ENCODE results near the gene TMEM175. TPM values are rescaled to one million over a fixed set of nuclear protein-coding genes. Genes with fewer than 3 reads are reported as not detected.

TMEM175 gene
- total and polyA plus RNA-seq, 2 donors (not counting 1 experiment from before 2014, with no cell fraction given): 44.4 to 432 TPM

DNA sequence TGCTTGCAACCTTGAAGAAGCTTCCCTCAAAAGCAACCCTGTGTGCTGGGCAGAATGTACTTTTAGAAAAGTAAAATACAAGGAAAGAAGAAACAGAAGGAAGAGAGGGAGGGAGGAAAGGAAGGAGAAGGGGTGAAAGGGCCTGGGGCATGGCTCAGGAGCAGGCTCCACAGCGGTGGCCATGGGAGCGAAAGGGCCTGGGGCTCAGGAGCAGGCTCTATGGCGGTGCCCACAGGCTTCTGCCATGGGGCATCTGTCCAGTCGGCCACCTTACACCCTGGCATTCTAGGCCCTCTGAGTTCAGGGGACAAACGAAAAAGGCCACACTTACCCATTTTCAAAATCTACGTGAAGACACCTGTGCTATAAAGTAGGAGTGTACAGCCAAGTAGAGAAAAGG, 31.5 kb upstream of the TMEM175 start:
- Histone ChIP-seq H3K4me3 (ENCODE audit: control extremely low read depth in 1 of 5, extremely low read depth in 1 of 5, insufficient read depth in 1 of 5, low read depth in 2 of 5, low read length in 4 of 5) (no peak overlapping the region), H3K27me3 (replicated peaks in 1 of 4; ENCODE audit: control extremely low read depth in 1 of 4, control insufficient read depth in 3 of 4, insufficient read depth in 4 of 4, low read length in 3 of 4) (no peaks in the 10 kb centered on the region), H3K79me2 (ENCODE audit: control insufficient read depth, insufficient read depth, low read length) (peaks cover 71% of the 10 kb centered on the region), H3K27ac (ENCODE audit: low read length in 2 of 2) (no peak overlapping the region), H4K20me1 (ENCODE audit: control insufficient read depth, insufficient read depth, low read length, poor library complexity, severe bottlenecking) (peaks cover 94% of the 10 kb centered on the region), H3K9ac (ENCODE audit: low read length) (no peak overlapping the region), H3K4me2 (replicated peaks; ENCODE audit: low read depth, low read length, poor library complexity, severe bottlenecking) (no peak overlapping the region), H2AFZ (ENCODE audit: insufficient read depth, low read depth, low read length, poor library complexity, severe bottlenecking) (no peak overlapping the region), H3K9me3 (ENCODE audit: control extremely low read depth in 1 of 3, control insufficient read depth in 2 of 3, insufficient read depth in 1 of 3, low read length in 2 of 3) (peaks cover 0 to 6% (median 0%) of the 10 kb centered on the region in 3 donors), H3K4me1 (ENCODE audit: control insufficient read depth in 2 of 2, insufficient read depth in 2 of 2, low read length in 2 of 2) (no peaks in the 10 kb centered on the region), H3K36me3 (replicated peaks in 1 of 2; ENCODE audit: control extremely low read depth in 1 of 2, control insufficient read depth in 1 of 2, extremely low read depth in 1 of 2, insufficient read depth in 2 of 2, low read length in 1 of 2) (peaks cover 0 to 21% of the 10 kb centered on the region in 2 experiments)
- no peaks in the 10 kb centered on the region for H3K4me1 Mint-ChIP-seq
- ChIA-PET POLR2A (interaction anchor here (0.7 kb wide), 1 partner anchor 22 kb away, joined by 3 read pairs; no protein-coding TSS in a partner anchor), CTCF (interaction anchor here (1.4 kb wide), 1 partner anchor 86 kb away, joined by 7 read pairs; the partner anchor contains the start of gene IDUA)
- DNase-seq: no peak
- 95% methylated on average over 3 of the region's 6 CpGs for WGBS (ENCODE audit: insufficient coverage)
- no peaks in the 10 kb centered on the region for H3K9me3 Mint-ChIP-seq (ENCODE audit: insufficient read depth)
- H3K27ac Mint-ChIP-seq: no peak overlapping the region
- TF ChIP-seq EZH2 (IDR thresholded peaks at IDR 0.05; ENCODE audit: borderline replicate concordance, insufficient read depth, low read depth, low read length, poor library complexity, severe bottlenecking): no peak
- TF ChIP-seq CTCF (IDR thresholded peaks at IDR 0.05): no peak
- H3K27me3 Mint-ChIP-seq: no peaks in the 10 kb centered on the region
- no peak for ATAC-seq (ENCODE audit: low read depth)
- intact Hi-C loops (cut with micrococcal nuclease): no loop called here
- no peak overlapping the region for H3K4me3 Mint-ChIP-seq

GRCh38 chr4:901192-901910, 30.9 kb upstream of the TMEM175 start:
- Histone ChIP-seq H3K9me3 (ENCODE audit: control extremely low read depth in 1 of 3, control insufficient read depth in 2 of 3, insufficient read depth in 1 of 3, low read length in 2 of 3) (peaks cover 0 to 11% (median 0%) of the 10 kb centered on the region in 3 donors), H4K20me1 (ENCODE audit: control insufficient read depth, insufficient read depth, low read length, poor library complexity, severe bottlenecking) (peaks cover 95% of the 10 kb centered on the region), H3K27ac (ENCODE audit: low read length in 2 of 2) (no peak overlapping the region), H2AFZ (ENCODE audit: insufficient read depth, low read depth, low read length, poor library complexity, severe bottlenecking) (no peak overlapping the region), H3K27me3 (replicated peaks in 1 of 4; ENCODE audit: control extremely low read depth in 1 of 4, control insufficient read depth in 3 of 4, insufficient read depth in 4 of 4, low read length in 3 of 4) (no peaks in the 10 kb centered on the region), H3K79me2 (ENCODE audit: control insufficient read depth, insufficient read depth, low read length) (peaks cover 75% of the 10 kb centered on the region), H3K4me1 (ENCODE audit: control insufficient read depth in 2 of 2, insufficient read depth in 2 of 2, low read length in 2 of 2) (no peaks in the 10 kb centered on the region), H3K36me3 (replicated peaks in 1 of 2; ENCODE audit: control extremely low read depth in 1 of 2, control insufficient read depth in 1 of 2, extremely low read depth in 1 of 2, insufficient read depth in 2 of 2, low read length in 1 of 2) (peaks cover 0 to 19% of the 10 kb centered on the region in 2 experiments), H3K9ac (ENCODE audit: low read length) (no peak overlapping the region), H3K4me2 (replicated peaks; ENCODE audit: low read depth, low read length, poor library complexity, severe bottlenecking) (no peak overlapping the region), H3K4me3 (ENCODE audit: control extremely low read depth in 1 of 5, extremely low read depth in 1 of 5, insufficient read depth in 1 of 5, low read depth in 2 of 5, low read length in 4 of 5) (no peak overlapping the region)
- no peaks in the 10 kb centered on the region for H3K4me1 Mint-ChIP-seq
- no peaks in the 10 kb centered on the region for H3K9me3 Mint-ChIP-seq (ENCODE audit: insufficient read depth)
- TF ChIP-seq CTCF (IDR thresholded peaks at IDR 0.05) (no peak), EZH2 (IDR thresholded peaks at IDR 0.05; ENCODE audit: borderline replicate concordance, insufficient read depth, low read depth, low read length, poor library complexity, severe bottlenecking) (no peak)
- 94% methylated on average over 28 of the region's 28 CpGs for WGBS (ENCODE audit: insufficient coverage)
- H3K4me3 Mint-ChIP-seq: no peak overlapping the region
- ChIA-PET POLR2A (interaction anchor here (0.7 kb wide), 1 partner anchor 21 kb away, joined by 3 read pairs; no protein-coding TSS in a partner anchor), CTCF (interaction anchor here (1.4 kb wide), 1 partner anchor 85 kb away, joined by 7 read pairs; the partner anchor contains the start of gene IDUA)
- H3K27ac Mint-ChIP-seq: no peak overlapping the region
- no peak for ATAC-seq (ENCODE audit: low read depth)
- DNase-seq: no peak
- no peaks in the 10 kb centered on the region for H3K27me3 Mint-ChIP-seq
- intact Hi-C loops (cut with micrococcal nuclease): no loop called here
